IPS-NIHi11 (cell line): ENCODE results near the gene CPPED1.
A peak's percentile ranks its signal among the peaks of the same experiment; 100 is the strongest.

Experiments used
- DNase-seq: peaks from one replicate; pipeline ENCODE4 v3.0.0; 2012; ENCODE audit warnings: mixed read lengths, low spot score

CPPED1 gene

GRCh38 chr16:12732600-12732999 lies 71.1 kb downstream of the CPPED1 start:
- no peak for DNase-seq

- DNase-seq = no peak
Observed at GRCh38 chr16:12729448-12729847, 74.2 kb downstream of the CPPED1 start.

DNA sequence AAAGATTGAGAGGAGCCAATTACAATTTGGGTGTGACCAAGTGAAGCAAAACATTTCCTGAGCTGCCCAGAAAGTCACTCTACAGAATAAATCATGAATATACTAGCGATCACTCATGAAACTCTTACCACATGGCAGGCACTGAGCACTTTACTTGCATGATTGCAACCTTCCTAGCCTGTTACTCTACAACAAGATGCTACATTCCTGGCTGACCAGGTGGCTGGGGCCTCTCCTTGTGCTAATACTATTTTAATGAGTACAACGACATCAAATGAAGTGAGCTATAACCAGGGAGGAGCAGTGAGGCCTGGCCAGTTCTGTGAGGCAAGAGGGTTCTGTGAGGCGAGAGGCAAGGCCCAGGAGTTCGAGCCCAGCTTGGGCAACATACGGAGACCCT lies 75.2 kb downstream of the CPPED1 start:
- DNase-seq = no peak

DNA sequence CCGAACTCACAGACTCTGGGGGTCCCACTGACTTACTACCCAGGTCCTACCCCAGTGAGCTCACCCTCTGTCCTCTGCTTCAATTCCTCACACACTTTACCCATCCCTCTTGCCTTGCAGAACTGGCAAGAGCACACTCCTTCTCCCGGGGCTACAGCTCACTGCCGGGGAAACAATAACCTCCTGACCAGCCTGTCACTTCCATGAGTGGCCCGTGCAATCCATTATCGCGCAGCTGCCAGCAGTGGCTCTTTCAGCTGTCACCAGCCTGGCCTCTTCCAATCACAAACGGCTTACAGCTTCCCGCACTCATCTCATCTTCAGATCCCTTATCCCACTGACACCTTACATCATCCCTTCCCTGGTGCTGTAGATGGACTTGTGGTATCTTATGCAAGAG lies 79.5 kb downstream of the CPPED1 start:
- no peak for DNase-seq

DNA sequence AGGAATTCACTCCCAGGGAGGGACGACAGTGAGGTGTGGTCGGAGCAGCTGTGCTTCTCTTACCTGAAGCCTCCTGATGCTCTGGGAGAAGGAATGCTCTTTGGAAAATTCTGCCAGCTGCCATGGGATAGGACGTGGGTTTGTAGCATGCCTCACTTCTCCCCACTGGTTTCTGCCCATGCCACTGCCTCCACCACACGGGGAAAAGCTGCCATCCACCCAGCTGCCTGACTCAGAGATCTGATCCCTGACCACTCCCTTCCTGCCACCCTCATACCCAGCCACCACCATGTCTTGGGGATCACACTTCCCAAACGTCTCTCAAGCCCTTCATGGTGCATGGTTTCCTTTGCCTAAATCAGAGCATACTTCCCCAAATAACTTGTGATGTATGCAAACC lies 80.0 kb downstream of the CPPED1 start:
- DNase-seq = no peak

DNA sequence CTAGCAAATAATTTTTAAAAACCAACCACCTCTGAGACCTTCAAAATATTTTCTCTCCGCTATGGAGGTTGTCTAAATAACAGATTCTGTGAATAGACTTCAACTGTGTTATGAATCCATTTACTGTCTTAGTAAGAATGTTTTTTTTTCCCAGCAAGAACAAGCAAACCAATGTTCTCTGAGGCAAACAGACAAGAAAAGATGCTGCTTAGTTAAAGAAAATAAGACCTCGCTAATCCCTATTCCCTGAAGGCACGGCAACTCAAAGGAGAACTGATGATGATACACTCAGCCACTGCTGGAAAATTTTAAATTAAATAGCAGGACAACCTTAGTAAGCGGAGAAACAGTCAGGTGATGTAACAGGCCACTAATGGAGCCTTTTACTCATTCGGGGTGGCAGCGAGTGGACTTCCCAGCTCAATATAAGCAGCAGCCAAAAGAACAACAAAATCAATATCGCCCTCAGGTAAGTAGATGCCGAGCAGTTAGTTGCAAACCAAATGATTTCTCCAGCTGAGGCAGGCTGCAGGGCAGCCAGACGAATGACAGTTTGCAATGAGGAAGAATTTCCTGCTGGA lies 81.8 kb downstream of the CPPED1 start:
- no peak for DNase-seq

DNA sequence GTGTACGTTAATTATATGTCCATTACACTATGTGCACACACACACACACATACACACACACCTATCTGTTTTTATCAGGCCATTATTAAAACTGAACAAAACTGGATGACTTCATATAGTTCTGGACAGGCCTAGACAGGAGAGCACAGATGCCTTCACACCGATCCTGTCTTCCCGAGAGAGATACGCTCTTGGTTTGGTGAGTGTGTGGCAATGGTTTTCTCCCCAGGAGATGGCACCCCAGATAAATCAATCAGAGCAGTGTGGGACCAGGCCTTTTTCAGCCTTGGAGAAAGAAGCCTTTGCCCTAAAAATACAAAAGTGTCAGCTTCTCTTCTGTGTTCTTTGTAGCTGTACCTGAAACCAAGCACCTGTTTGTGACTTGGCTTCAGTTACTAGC lies 83.7 kb downstream of the CPPED1 start:
- DNase-seq = no peak

DNA sequence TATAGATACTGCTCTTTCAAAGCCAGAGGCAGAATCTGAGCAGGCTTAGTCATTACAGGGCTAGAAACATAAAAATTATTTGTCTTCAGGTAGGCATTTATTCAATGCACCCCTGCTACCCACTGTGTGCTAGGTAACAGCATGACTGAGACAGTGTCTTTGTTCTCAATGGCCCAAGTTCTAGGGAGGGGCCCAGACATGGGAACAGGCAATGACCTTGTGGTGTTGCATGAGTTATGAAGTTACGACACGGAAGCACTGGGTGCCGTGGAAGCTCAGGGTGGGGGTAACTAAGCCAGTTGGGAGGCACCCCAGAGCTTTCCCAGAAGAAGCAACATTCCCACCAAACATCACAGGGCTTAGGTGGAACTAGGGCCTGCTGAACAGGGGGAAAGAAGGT lies 87.0 kb downstream of the CPPED1 start:
- DNase-seq = no peak

- no peak for DNase-seq
Observed at GRCh38 chr16:12709807-12710206, 93.9 kb downstream of the CPPED1 start.

GRCh38 chr16:12708266-12708665 lies 95.4 kb downstream of the CPPED1 start:
- DNase-seq = no peak

GRCh38 chr16:12706628-12707027 lies 97.1 kb downstream of the CPPED1 start:
- no peak for DNase-seq

DNA sequence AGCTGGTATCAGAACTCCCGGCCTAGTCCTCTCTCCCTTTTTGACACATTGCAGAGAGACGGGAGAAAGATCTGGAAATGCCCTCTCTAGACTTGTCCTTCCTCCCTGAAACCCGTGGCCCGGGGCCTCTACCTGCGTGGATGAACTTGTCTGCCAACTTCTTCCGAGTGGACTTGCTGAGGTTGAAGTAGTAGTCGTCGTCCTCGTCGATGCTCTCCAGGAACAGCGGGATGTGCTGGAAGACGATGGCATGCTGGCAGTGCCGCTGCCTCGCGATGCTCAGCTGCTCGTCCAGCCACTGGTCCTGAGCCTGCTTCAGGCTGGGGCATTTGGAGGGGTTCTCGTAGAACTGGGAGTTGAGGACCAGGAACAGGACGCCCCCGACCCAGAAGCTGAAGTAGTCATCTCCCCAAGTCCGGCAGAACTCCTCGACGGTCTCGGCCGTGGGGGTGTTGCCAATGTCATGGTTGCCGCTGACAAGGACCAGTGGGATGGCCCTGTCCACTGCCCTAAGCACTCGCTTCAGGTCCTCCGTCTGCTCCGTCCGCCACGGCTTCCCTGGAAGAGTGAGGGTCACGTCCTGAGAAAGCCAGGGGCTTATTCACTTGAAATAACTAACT lies 99.1 kb downstream of the CPPED1 start:
- DNase-seq = no peak

- DNase-seq = no peak
Observed at GRCh38 chr16:12703935-12704334, 99.8 kb downstream of the CPPED1 start.

- DNase-seq = no peak
Observed at GRCh38 chr16:12700161-12700560, 103.5 kb downstream of the CPPED1 start.

- DNase-seq = no peak
Observed at GRCh38 chr16:12699161-12699560, 104.5 kb downstream of the CPPED1 start.

DNA sequence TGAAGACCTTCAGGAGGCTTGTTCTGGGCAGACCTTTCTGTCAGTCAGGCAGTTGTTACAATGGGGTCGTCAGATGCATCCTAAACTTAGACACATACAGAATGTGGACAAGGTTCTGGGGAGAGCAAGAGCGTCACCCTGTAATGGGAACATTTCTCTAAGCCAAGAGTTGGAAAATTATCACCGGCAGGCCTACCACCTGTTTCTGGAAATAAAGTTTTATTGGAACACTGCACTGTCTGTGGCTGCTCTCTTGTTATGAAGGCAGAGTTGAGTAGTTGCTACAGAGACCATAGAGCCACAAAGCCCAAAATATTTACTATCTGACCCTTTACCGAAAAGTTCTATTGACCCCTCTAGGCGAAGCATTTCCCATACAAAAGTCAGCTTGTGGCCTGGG lies 106.2 kb downstream of the CPPED1 start:
- no peak for DNase-seq

DNA sequence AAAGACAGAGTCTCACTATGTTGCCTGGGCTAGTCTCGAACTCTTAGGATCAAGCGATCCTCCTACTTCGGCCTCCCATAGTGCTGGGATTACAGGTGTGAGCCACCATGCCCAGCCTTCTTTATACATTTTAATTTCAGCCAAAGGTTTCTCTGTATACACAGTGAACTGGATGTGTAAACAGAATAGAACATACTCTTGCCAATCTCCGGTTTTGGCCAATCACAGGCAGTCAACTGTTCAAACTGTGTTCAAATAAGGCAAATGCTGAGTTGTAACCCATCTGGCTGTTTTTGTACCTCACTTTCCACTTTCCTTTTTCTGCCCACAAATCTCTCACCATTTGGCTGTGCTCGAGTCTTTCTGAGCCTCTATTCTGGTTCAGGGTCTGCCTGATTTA lies 108.2 kb downstream of the CPPED1 start:
- no peak for DNase-seq

DNA sequence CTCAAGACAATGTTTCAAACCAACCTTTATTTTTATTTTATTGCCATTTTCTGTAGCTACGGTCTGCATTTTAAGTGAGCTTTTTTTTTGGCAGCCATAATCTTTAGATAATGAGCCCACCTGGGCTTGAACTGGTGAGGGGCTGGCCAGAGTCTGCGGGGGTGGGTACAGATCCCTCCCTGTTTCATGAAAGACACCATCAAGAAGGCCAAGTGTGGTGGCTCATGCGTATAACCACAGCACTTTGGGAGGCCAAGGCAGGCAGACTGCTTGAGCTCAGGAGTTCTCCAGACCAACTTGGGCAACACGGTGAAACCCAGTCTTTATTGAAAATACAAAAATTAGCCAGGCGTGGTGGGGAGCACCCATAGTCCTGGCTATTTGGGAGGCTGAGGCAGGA lies 113.7 kb downstream of the CPPED1 start:
- DNase-seq = no peak

DNA sequence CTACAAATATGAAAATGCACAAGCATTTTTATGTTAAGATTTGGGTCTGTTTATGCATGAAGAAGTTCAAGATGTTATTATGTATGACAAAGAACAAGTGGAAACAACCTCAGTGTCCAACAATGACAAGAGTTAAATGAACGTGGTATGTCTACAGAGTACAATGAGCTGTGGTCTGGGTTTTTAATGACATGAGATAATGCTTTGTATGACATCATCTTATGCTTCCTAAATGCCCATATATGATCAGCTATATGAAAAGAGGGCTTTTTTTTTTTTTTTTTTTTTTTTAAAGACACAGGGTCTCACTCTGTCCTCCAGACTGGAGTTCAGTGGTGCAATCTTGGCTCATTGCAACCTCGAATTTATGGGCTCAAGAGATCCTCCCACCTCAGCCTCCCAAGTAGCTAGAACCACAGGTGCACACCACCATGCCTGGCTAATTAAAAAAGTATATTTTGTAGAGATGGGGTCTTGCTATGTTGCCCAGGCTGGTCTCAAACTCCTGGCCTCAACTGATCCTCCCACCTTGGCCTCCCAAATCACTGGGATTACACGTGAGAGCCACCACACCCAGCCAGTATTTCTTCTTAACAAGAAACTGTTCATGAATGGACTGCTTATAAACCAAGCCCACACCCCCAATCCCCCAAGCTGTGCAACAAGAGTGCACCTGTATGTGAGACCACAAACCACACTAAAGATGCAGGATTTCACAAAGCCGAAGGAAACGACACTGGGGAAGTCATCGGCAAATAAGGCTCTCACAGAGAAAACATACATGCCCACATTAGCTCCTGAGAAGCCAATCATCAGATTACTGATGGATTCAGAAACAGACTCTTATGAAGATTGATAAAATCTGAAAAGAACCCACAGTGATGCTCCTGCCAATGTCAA lies 114.5 kb downstream of the CPPED1 start:
- DNase-seq = no peak

- DNase-seq = no peak
Observed at GRCh38 chr16:12685806-12686205, 117.9 kb downstream of the CPPED1 start.

DNA sequence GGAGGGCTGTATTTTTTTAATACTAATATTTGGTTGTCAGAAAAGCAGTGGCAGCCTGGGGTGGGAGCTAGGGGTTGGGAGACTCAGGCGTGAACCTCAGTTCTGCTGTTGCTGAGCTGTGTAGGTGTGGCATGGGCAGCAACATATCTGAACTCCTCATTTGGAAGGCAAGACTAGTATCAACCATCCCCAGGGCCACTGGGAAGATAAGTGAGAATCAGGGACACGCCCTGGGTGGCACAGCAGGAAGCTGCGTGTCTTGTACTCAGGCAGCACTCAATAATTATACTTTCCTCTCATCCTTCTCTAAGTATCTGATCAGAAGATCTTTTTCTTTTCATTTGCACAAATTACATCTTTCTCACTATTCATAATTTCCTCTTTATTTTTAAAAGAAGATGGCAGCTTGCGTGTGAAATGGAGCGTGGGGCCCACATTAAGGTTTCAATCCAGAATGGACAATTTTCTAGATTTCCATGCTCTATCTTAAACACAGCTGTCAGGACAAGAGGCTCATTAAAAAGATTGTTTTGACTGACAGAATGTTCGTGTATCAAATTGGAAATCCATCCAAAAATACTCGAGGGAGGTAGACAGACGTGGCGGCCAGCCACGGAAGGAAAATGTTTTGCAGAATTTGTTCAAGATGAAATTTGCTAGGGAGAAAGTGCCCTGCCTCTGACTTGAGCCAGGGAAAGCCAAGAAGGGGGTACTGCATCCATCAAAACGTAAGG lies 121.1 kb downstream of the CPPED1 start:
- DNase-seq = no peak

- DNase-seq = no peak
Observed at GRCh38 chr16:12681653-12682052, 122.0 kb downstream of the CPPED1 start.

- peak; percentile 41 for DNase-seq
Observed at GRCh38 chr16:12680531-12680930, 123.2 kb downstream of the CPPED1 start.
